B cell (primary cell): Measurements from ENCODE around the gene LDLRAD2. TPM values are rescaled to one million over a fixed set of nuclear protein-coding genes. Genes with fewer than 3 reads are reported as not detected.
A peak's percentile ranks its signal among the peaks of the same experiment; 100 is the strongest.
"Not testable (repeated sequence)": the region's sequence is repeated elsewhere in the genome, so short reads cannot be mapped to it uniquely, and the experiment has no call there.

Experiments
- ATAC-seq: fragments of 200-7000 bp; cut with Tn5 transposase; one replicate; pipeline ENCODE4 v1.10.0; 2021; ENCODE audit warnings: low read depth, mild to moderate bottlenecking, moderate number of reproducible peaks, moderate library complexity
- CTCF ChIA-PET: fragments of 350-600 bp; sonication (Branson Sonifier 250); formaldehyde crosslinking; loops from one replicate; lab custom pipeline; 2021; ENCODE audit warnings: antibody characterized with exemption, inconsistent platforms; lab: Charles Lee
- POLR2A ChIA-PET: fragments of 350-600 bp; sonication (Branson Sonifier 250); formaldehyde crosslinking; loops from one replicate; lab custom pipeline; 2021; ENCODE audit warnings: antibody characterized with exemption; lab: Charles Lee
- DNase-seq: peaks from one replicate; pipeline ENCODE4 v3.0.0; 2013
- H2AFZ ChIP-seq: 2 replicates; pipeline ENCODE4 v1.6.1; 2012; ENCODE audit warnings: mild to moderate bottlenecking, low read depth, low read length; ENCODE audit not compliant: insufficient read depth, poor library complexity, severe bottlenecking
- H3K27ac ChIP-seq, 2 donors: 1 replicate in 1 of 2; 2 replicates in 1 of 2; pipeline ENCODE4 v1.5.1; 2012 to 2013; ENCODE audit warnings: low read length in 2 of 2, mild to moderate bottlenecking in 2 of 2, moderate library complexity in 1 of 2
- H3K27me3 ChIP-seq, 4 experiments: fragments of 200-600 bp in 1 of 4; sonication (generic) in 1 of 4; replicated peaks in 1 of 4; 1 replicate in 2 of 4; 2 replicates in 2 of 4; pipeline versions ENCODE4 v1.6.1 to v1.7.0; 2013 to 2016; ENCODE audit warnings: low read length in 3 of 4, mild to moderate bottlenecking in 2 of 4, mixed read lengths in 1 of 4, moderate library complexity in 1 of 4; ENCODE audit not compliant: insufficient read depth in 4 of 4, control insufficient read depth in 3 of 4; ENCODE audit errors: control extremely low read depth in 1 of 4
- H3K36me3 ChIP-seq, 2 experiments: replicated peaks in 1 of 2; 1 replicate in 1 of 2; 2 replicates in 1 of 2; pipeline versions ENCODE4 v1.6.1 to v1.7.1; 2013; ENCODE audit warnings: low read length in 1 of 2; ENCODE audit not compliant: insufficient read depth in 2 of 2, control insufficient read depth in 1 of 2; ENCODE audit errors: control extremely low read depth in 1 of 2, extremely low read depth in 1 of 2
- H3K4me1 ChIP-seq, 2 donors: fragments of 200-600 bp in 1 of 2; sonication (generic) in 1 of 2; 1 replicate in 1 of 2; 2 replicates in 1 of 2; pipeline versions ENCODE4 v1.5.1 to v1.6.1; 2013 to 2017; ENCODE audit warnings: low read length in 2 of 2; ENCODE audit not compliant: control insufficient read depth in 2 of 2, insufficient read depth in 2 of 2
- H3K4me2 ChIP-seq: replicated peaks from 2 replicates; pipeline ENCODE3; 2012; ENCODE audit warnings: mild to moderate bottlenecking, low read depth, low read length; ENCODE audit not compliant: poor library complexity, severe bottlenecking
- H3K4me3 ChIP-seq, 5 experiments: fragments of 200-600 bp in 1 of 5; sonication (generic) in 1 of 5; 1 replicate in 3 of 5; 2 replicates in 2 of 5; pipeline versions ENCODE4 v1.5.1 to v1.7.0; 2011 to 2016; ENCODE audit warnings: low read length in 4 of 5, mild to moderate bottlenecking in 4 of 5, low read depth in 2 of 5, control low read depth in 1 of 5, moderate library complexity in 1 of 5; ENCODE audit not compliant: insufficient read depth in 1 of 5; ENCODE audit errors: control extremely low read depth in 1 of 5, extremely low read depth in 1 of 5
- H3K79me2 ChIP-seq: fragments of 200-600 bp; sonication (generic); one replicate; pipeline ENCODE4 v1.6.0; 2016; ENCODE audit warnings: low read length; ENCODE audit not compliant: control insufficient read depth, insufficient read depth
- H3K9ac ChIP-seq: fragments of 200-600 bp; sonication (generic); 2 replicates; pipeline ENCODE4 v1.6.1; 2017; ENCODE audit warnings: mild to moderate bottlenecking, low read length, moderate library complexity
- H3K9me3 ChIP-seq, 3 donors: one replicate each; pipeline versions ENCODE4 v1.6.1 to v1.7.1; 2013; ENCODE audit warnings: low read length in 2 of 3; ENCODE audit not compliant: control insufficient read depth in 2 of 3, insufficient read depth in 1 of 3; ENCODE audit errors: control extremely low read depth in 1 of 3
- H4K20me1 ChIP-seq: 2 replicates; pipeline ENCODE4 v1.6.0; 2012; ENCODE audit warnings: mild to moderate bottlenecking, low read length; ENCODE audit not compliant: insufficient read depth, control insufficient read depth, poor library complexity, severe bottlenecking
- H3K27ac Mint-ChIP-seq: one replicate; pipeline ENCODE4 v1.8.0; 2021; ENCODE audit warnings: mixed read lengths
- H3K27me3 Mint-ChIP-seq: one replicate; pipeline ENCODE4 v1.8.0; 2021; ENCODE audit warnings: mixed read lengths
- H3K4me1 Mint-ChIP-seq: one replicate; pipeline ENCODE4 v1.8.0; 2021; ENCODE audit warnings: mixed read lengths
- H3K4me3 Mint-ChIP-seq: one replicate; pipeline ENCODE4 v1.8.0; 2021; ENCODE audit warnings: mixed read lengths
- H3K9me3 Mint-ChIP-seq: one replicate; pipeline ENCODE4 v1.8.0; 2022; ENCODE audit warnings: mixed read lengths; ENCODE audit not compliant: insufficient read depth
- CTCF ChIP-seq: fragments of 200-600 bp; IDR thresholded peaks from one replicate; pipeline ENCODE4 v1.8.0; 2022; ENCODE audit warnings: antibody characterized with exemption, mild to moderate bottlenecking
- EZH2 ChIP-seq: IDR thresholded peaks from 2 replicates; pipeline ENCODE4 v1.6.1; 2012; ENCODE audit warnings: borderline replicate concordance, low read depth, mild to moderate bottlenecking, moderate library complexity, low read length; ENCODE audit not compliant: insufficient read depth, poor library complexity, severe bottlenecking
- WGBS: methylation state at CpG from one replicate; pipeline ENCODE4 v1.1.5; 2013; ENCODE audit warnings: missing lambda C conversion rate; ENCODE audit not compliant: insufficient coverage; 5-methylcytosine and 5-hydroxymethylcytosine counted together
- intact Hi-C: fragments of 100-400 bp; cut with micrococcal nuclease; formaldehyde crosslinking; loops from one replicate; pipeline ENCODE4 v1.10.0; 2022
- polyA plus RNA-seq: library from polyadenylated mRNA; depleted of rRNA; stranded (reverse); fragments of >200 nt; gene quantifications from 2 replicates; pipeline ENCODE4 v1.2.3, GENCODE V29; 2012
- total RNA-seq, 2 donors: library from RNA; stranded (reverse); fragments of 120-200 nt in 1 of 2; gene quantifications; 1 replicate in 1 of 2; 2 replicates in 1 of 2; pipeline versions ENCODE4 v1.2.3 to v1.2.4, GENCODE V29; 2013 to 2022

The LDLRAD2 gene
- total and polyA plus RNA-seq, 2 donors (not counting 1 experiment from before 2014, with no cell fraction given): 0.47 to 3.0 TPM

- TF ChIP-seq EZH2 (no peak), CTCF (no peak)
- POLR2A ChIA-PET: no interaction called here
- CTCF ChIA-PET: no interaction called here
- H3K36me3 ChIP-seq: no peaks in the 10 kb centered on the region
- H3K27ac Mint-ChIP-seq: no peak overlapping the region
- H3K79me2 ChIP-seq: peaks cover 97% of the 10 kb centered on the region
- peaks cover 0 to 5% (median 1%) of the 10 kb centered on the region in 3 donors for H3K9me3 ChIP-seq
- H3K9ac ChIP-seq: no peak overlapping the region
- H3K27me3 ChIP-seq: no peaks in the 10 kb centered on the region
- peaks cover 2% of the 10 kb centered on the region for H3K9me3 Mint-ChIP-seq
- H3K4me1 ChIP-seq: peaks cover 20 to 37% of the 10 kb centered on the region in 2 donors
- no peaks in the 10 kb centered on the region for H3K27me3 Mint-ChIP-seq
- H4K20me1 ChIP-seq: peaks cover 57% of the 10 kb centered on the region
- ATAC-seq (no peak), DNase-seq (no peak)
- WGBS: no CpG with 5 or more reads among the region's 2 CpGs
- peak overlapping the region in 1 of 2 donors; percentile 49 for H3K27ac ChIP-seq
- no peak overlapping the region for H3K4me2 ChIP-seq
- peak overlapping the region; percentile 19 for H3K4me3 Mint-ChIP-seq
- H3K4me3 ChIP-seq: no peak overlapping the region
- H3K4me1 Mint-ChIP-seq: peaks cover 52% of the 10 kb centered on the region
- H2AFZ ChIP-seq: no peak overlapping the region
- intact Hi-C loops: no loop called here
Measured at GRCh38 chr1:21775550-21775914, 36.5 kb upstream of the LDLRAD2 start.

- H3K4me1 Mint-ChIP-seq: peaks cover 52% of the 10 kb centered on the region
- intact Hi-C loops: no loop called here
- H3K27me3 ChIP-seq: no peaks in the 10 kb centered on the region
- peak overlapping the region in 1 of 2 donors; percentile 49 for H3K27ac ChIP-seq
- POLR2A ChIA-PET: interaction anchor here (0.6 kb wide), 1 partner anchor 870 kb away, joined by 7 read pairs; no protein-coding TSS in a partner anchor
- no peaks in the 10 kb centered on the region for H3K36me3 ChIP-seq
- H3K4me2 ChIP-seq: no peak overlapping the region
- peak overlapping the region; percentile 67 for H3K27ac Mint-ChIP-seq
- CTCF ChIA-PET: no interaction called here
- peaks cover 0 to 5% (median 1%) of the 10 kb centered on the region in 3 donors for H3K9me3 ChIP-seq
- H3K79me2 ChIP-seq: peaks cover 96% of the 10 kb centered on the region
- no peak for ATAC-seq
- H3K9me3 Mint-ChIP-seq: peaks cover 2% of the 10 kb centered on the region
- H3K27me3 Mint-ChIP-seq: no peaks in the 10 kb centered on the region
- H2AFZ ChIP-seq: no peak overlapping the region
- H3K4me1 ChIP-seq: peaks cover 20 to 43% of the 10 kb centered on the region in 2 donors
- TF ChIP-seq CTCF (no peak), EZH2 (no peak)
- H4K20me1 ChIP-seq: peaks cover 57% of the 10 kb centered on the region
- H3K4me3 Mint-ChIP-seq: no peak overlapping the region
- no peak for DNase-seq
- no peak overlapping the region for H3K4me3 ChIP-seq
- H3K9ac ChIP-seq: no peak overlapping the region
Measured at GRCh38 chr1:21775985-21776562, 36.0 kb upstream of the LDLRAD2 start.

GRCh38 chr1:21776925-21777324 lies 35.1 kb upstream of the LDLRAD2 start:
- peaks cover 27 to 51% of the 10 kb centered on the region in 2 donors for H3K4me1 ChIP-seq
- 100% methylated on average over 1 of the region's 5 CpGs for WGBS
- H2AFZ ChIP-seq, H3K4me3 ChIP-seq, H3K4me3 Mint-ChIP-seq, H3K27ac Mint-ChIP-seq, H3K27me3 Mint-ChIP-seq, H3K4me2 ChIP-seq, ATAC-seq, H3K36me3 ChIP-seq, H3K27ac ChIP-seq, CTCF ChIA-PET, H3K9me3 Mint-ChIP-seq, H3K9ac ChIP-seq, H3K27me3 ChIP-seq, intact Hi-C loops, DNase-seq, H3K9me3 ChIP-seq: not testable (repeated sequence)
- peaks cover 97% of the 10 kb centered on the region for H3K79me2 ChIP-seq
- POLR2A ChIA-PET: interaction anchor here (0.6 kb wide), 1 partner anchor 869 kb away, joined by 7 read pairs; no protein-coding TSS in a partner anchor
- peaks cover 57% of the 10 kb centered on the region for H3K4me1 Mint-ChIP-seq
- H4K20me1 ChIP-seq: peaks cover 52% of the 10 kb centered on the region
